ENCODE results near the gene XAGE2. TPM values are rescaled to one million over a fixed set of nuclear protein-coding genes. Genes with fewer than 3 reads are reported as not detected.

Gene XAGE2
- total RNA-seq, 2 donors from 2014 or later: not detected

- no peak for DNase-seq (ENCODE audit: low spot score)
- no peaks in the 10 kb centered on the region for H3K9me3 ChIP-seq
- H3K27ac ChIP-seq: no peak overlapping the region
- H3K36me3 ChIP-seq: no peaks in the 10 kb centered on the region
- H3K27me3 ChIP-seq (replicated peaks; ENCODE audit: insufficient read depth): no peaks in the 10 kb centered on the region
- H3K4me3 ChIP-seq: no peak overlapping the region
- no peaks in the 10 kb centered on the region for H3K4me1 ChIP-seq (ENCODE audit: control insufficient read depth in 1 of 2, low read depth in 2 of 2)
- ATAC-seq (ENCODE audit: insufficient number of reproducible peaks, low FRiP score, low read depth): no peak
- TF ChIP-seq CTCF (IDR thresholded peaks at IDR 0.05): no peak
Measured at GRCh38 chrX:52349681-52350080, 19.1 kb upstream of the XAGE2 start.

- Histone ChIP-seq H3K4me1 (ENCODE audit: control insufficient read depth in 1 of 2, low read depth in 2 of 2) (no peaks in the 10 kb centered on the region), H3K36me3 (no peaks in the 10 kb centered on the region), H3K4me3 (no peak overlapping the region), H3K27me3 (replicated peaks; ENCODE audit: insufficient read depth) (no peaks in the 10 kb centered on the region), H3K9me3 (no peaks in the 10 kb centered on the region), H3K27ac (no peak overlapping the region)
- ATAC-seq (ENCODE audit: insufficient number of reproducible peaks, low FRiP score, low read depth) (no peak), DNase-seq (ENCODE audit: low spot score) (no peak)
- no peak for TF ChIP-seq CTCF (IDR thresholded peaks at IDR 0.05)
Measured at GRCh38 chrX:52352551-52352950, 16.3 kb upstream of the XAGE2 start.

GRCh38 chrX:52353838-52354237, 15.0 kb upstream of the XAGE2 start:
- no peaks in the 10 kb centered on the region for H3K4me1 ChIP-seq (ENCODE audit: control insufficient read depth in 1 of 2, low read depth in 2 of 2)
- TF ChIP-seq CTCF (IDR thresholded peaks at IDR 0.05): no peak
- H3K9me3 ChIP-seq: no peaks in the 10 kb centered on the region
- no peak for DNase-seq (ENCODE audit: low spot score)
- ATAC-seq (ENCODE audit: insufficient number of reproducible peaks, low FRiP score, low read depth): no peak
- no peaks in the 10 kb centered on the region for H3K27me3 ChIP-seq (replicated peaks; ENCODE audit: insufficient read depth)
- no peak overlapping the region for H3K4me3 ChIP-seq
- H3K36me3 ChIP-seq: no peaks in the 10 kb centered on the region
- H3K27ac ChIP-seq: no peak overlapping the region

- Histone ChIP-seq H3K27me3 (replicated peaks; ENCODE audit: insufficient read depth) (no peaks in the 10 kb centered on the region), H3K4me1 (ENCODE audit: control insufficient read depth in 1 of 2, low read depth in 2 of 2) (no peaks in the 10 kb centered on the region), H3K36me3 (no peaks in the 10 kb centered on the region), H3K27ac (no peak overlapping the region), H3K9me3 (no peaks in the 10 kb centered on the region), H3K4me3 (no peak overlapping the region)
- no peak for TF ChIP-seq CTCF (IDR thresholded peaks at IDR 0.05)
- DNase-seq (ENCODE audit: low spot score): no peak
- ATAC-seq (ENCODE audit: insufficient number of reproducible peaks, low FRiP score, low read depth): no peak
Measured at GRCh38 chrX:52355108-52355507, 13.7 kb upstream of the XAGE2 start.

GRCh38 chrX:52359614-52360232, 9.1 kb upstream of the XAGE2 start:
- Histone ChIP-seq H3K4me3 (no peak overlapping the region), H3K9me3 (no peaks in the 10 kb centered on the region), H3K4me1 (ENCODE audit: control insufficient read depth in 1 of 2, low read depth in 2 of 2) (no peaks in the 10 kb centered on the region), H3K36me3 (no peaks in the 10 kb centered on the region), H3K27ac (no peak overlapping the region), H3K27me3 (replicated peaks; ENCODE audit: insufficient read depth) (no peaks in the 10 kb centered on the region)
- no peak for DNase-seq (ENCODE audit: low spot score)
- ATAC-seq (ENCODE audit: insufficient number of reproducible peaks, low FRiP score, low read depth): no peak
- TF ChIP-seq CTCF (IDR thresholded peaks at IDR 0.05): no peak
